Stimulated activated CD8-positive, alpha-beta memory T cell treated with anti-CD3 and anti-CD28 coated beads, Interleukin-4, amount 100 ng/mL, for 4 hours (primary cell): ENCODE data around the gene COPG2.
"Not testable (repeated sequence)": the region's sequence is repeated elsewhere in the genome, so short reads cannot be mapped to it uniquely, and the experiment has no call there.

ENCODE experiments used
- DNase-seq, 2 donors: peaks; one replicate each; pipeline ENCODE4 v3.0.0-alpha.2; 2020; ENCODE audit warnings: low read depth in 2 of 2, low spot score in 1 of 2

COPG2 gene

DNA sequence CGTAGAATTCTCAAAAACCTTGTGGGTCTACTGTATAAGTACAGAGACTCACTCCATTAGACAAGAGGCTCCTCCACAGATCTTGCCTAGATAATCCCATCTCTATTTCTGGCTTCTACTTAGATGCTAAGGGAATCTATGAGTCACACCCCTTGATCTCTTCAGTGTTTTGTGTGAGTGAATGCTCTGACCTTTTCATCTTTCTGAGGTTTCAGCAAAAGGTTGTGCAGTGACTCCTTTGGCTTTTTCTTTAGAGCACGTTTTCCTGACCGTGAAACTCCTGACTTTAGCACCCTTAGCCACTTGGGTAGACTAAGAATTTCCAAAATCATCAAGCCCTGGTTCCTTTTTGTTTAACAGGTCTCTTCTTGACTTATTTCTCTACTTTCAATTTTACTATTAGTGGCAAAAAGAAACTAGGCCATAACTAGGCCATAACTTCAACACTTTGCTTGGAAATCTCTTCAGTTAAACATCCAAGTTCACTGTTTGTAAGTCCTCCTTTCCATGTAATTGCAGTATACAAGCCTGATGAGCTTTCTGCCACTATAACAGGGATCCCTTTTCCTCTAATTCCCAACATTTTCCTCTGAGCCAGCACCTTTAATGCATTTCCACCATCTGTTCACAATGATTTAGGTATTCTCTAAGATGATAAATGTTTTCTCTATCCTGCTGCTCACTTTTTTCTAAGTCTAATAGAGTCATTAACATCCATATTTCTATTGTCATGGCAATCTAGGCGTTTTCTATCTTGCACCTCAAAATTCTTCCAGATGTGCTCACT, 19.4 kb downstream of the COPG2 start:
- no peak for DNase-seq

GRCh38 chr7:130648580-130648979, 20.0 kb downstream of the COPG2 start:
- no peak for DNase-seq

- no peak for DNase-seq
These were observed 26.2 kb downstream of the COPG2 start for GRCh38 chr7:130642383-130642782.

DNA sequence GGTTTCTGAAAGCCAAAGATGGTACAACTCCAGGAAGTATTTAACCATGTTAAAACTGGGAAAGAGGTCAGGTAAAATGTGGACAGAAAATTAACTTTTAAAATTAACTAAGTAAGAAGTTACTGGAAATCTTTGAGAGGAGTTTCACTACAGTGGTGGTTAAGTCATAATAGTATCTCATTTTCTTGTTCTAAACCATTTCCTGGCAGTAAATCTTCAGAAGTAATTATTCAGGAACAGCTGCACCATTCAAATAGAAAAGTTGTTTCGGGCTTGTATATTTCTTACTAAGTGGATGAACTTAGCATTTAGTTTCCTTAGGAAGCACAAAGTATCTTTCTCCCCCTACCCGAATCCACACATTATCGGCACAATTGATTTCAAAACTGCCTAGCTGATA, 27.1 kb downstream of the COPG2 start:
- no peak for DNase-seq

DNA sequence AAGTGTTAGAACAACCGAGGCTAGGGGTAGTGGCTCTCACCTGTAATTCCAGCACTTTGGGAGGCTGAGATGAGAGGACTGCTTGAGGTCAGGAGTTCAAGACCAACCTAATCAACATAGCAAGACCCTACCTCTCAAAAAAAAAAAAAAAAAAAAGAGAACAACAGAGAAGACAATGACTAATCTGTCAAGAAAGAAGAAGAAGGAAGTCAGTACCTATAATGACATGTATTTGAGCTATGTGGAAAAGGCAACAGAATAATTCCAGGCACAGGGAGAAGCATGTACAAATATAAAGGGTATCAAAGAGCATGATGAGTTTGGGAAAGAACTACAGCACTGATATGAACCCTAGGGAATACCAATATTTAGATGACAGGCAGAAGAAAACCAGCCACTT, 27.5 kb downstream of the COPG2 start:
- no peak for DNase-seq

DNA sequence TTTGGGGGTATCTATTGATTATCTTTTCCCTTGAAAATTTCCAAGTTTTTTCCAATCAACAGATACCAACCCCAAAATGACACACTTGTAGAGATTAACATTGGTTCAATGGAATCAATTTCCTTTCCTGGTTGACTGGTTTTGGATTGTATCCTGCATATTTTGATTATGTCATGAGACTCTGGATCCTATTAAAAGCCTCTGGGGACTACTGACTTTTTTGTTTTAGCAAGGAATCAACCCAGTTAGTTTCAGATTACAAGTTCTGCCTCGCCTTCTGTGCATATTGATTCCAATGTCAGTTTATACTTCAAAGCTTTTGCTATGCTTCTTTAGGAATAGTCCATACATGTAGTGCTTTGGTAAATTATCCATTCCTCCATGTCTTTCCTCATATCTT, 29.2 kb downstream of the COPG2 start:
- no peak for DNase-seq

DNA sequence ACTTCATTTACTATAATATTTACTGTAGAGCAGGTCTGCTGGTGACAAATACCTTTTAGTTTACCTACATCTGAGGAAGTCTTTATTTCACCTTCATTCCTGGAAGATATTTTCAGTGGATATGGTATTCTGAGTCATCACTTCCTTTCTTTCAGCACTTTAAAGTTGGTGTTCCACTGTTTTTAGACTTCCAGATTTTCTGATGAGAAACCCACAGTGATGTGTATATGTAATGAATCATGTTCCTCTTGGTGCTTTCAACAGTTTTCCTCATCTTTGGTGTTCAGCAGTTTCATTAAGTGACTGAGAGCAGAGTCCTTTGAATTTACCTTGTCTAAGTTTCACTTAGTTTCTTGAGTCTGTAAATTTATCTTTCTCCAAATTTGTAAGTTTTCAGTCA, 36.4 kb downstream of the COPG2 start:
- DNase-seq: no peak

- no peak for DNase-seq
These were observed 39.6 kb downstream of the COPG2 start for GRCh38 chr7:130628901-130629300.

DNA sequence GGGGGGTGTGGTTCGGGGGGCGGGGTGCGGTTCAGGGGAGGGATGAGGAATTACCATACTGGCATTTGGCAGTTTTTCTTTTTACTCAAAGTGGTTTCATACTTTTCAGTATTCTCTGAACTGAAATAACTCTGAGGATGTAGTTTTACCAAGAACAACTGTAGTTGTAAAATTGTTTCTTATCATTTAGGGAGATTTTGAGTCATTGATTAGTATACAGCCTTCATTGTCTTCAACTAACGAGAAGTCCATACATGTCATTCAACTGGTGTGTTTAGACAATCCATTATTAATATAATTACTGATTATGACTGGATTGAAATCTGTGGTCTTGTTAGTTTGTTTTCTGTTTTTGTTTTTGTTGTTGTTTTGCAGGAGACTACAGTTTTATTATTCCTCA, 40.8 kb downstream of the COPG2 start:
- DNase-seq: no peak

DNA sequence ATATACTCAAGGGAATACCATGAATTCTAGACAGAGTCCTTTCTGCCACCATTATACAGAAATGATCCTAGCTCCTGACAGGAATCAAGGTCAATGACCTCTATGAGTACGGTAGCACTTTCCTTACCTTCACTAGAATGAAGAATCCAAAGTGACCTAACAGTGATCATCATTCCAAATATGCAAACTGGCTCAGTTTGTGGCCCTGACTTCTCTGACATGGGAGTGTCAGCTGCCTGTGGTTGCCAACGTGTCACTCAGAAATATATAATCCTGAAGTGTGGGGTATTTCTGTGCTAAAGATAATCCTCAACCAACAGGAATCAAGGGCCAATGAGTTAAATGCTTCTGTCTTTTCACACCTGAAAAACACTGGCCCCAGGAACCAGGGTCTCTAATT, 45.7 kb downstream of the COPG2 start:
- DNase-seq: no peak

GRCh38 chr7:130615583-130615982, 53.0 kb downstream of the COPG2 start:
- no peak for DNase-seq

- no peak for DNase-seq
These were observed 54.1 kb downstream of the COPG2 start for GRCh38 chr7:130614449-130614848.

GRCh38 chr7:130611218-130611617, 57.3 kb downstream of the COPG2 start:
- DNase-seq: no peak

GRCh38 chr7:130607066-130607465, 61.5 kb downstream of the COPG2 start:
- not testable (repeated sequence) for DNase-seq

- DNase-seq: no peak
These were observed 62.4 kb downstream of the COPG2 start for GRCh38 chr7:130606161-130606560.

DNA sequence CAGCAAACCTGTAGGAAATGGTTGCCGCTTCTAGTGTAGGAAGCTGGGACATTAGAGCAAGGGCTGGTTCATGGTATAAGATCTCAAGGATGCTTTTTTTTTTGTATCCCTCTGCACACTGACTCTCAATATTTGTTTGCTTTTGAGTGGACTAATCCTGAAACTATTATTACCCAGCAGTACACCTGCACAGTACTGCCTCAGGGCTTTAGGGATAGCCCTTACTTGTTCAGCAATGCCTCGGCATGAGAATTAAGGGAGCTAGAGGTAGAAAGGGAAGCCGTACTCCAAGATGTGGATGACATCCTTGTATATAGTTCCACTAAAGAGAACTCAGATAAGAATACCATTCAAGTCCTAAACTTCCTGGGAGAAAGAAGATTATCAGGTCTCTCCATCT, 70.5 kb downstream of the COPG2 start:
- DNase-seq: no peak

DNA sequence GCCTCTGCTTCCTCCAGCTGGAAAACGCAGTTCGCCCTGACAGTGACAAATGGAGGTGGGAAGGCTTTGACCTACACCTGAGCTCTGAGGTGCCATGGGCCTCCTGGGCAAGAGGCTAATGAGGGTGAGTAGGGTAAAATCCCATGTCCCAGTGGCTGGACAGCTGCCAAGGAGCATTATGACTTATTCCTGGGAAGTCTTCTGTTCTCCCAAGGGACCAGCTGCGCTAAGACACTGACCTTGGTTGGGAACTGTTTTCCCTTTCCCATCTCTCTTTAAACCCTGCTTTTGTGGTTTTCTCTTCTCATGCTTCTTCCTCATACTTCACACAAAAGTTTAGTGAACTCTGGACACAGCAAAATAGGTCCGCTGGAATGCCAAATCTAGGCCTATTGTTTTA, 72.6 kb downstream of the COPG2 start:
- no peak for DNase-seq

- DNase-seq: no peak
These were observed 75.5 kb downstream of the COPG2 start for GRCh38 chr7:130593033-130593432.

DNA sequence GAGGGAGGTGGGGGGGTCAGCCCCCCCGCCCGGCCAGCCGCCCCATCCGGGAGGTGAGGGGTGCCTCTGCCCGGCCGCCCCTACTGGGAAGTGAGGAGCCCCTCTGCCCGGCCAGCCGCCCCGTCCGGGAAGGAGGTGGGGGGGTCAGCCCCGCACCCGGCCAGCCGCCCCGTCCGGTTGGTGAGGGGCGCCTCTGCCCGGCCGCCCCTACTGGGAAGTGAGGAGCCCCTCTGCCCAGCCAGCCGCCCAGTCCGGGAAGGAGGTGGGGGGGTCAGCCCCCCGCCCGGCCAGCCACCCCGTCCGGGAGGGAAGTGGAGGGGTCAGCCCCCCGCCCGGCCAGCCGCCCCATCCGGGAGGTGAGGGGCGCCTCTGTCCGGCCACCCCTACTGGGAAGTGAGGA, 77.1 kb downstream of the COPG2 start:
- not testable (repeated sequence) for DNase-seq

GRCh38 chr7:130585932-130586331, 82.6 kb downstream of the COPG2 start:
- not testable (repeated sequence) for DNase-seq

GRCh38 chr7:130575110-130575509, 93.4 kb downstream of the COPG2 start:
- not testable (repeated sequence) for DNase-seq

- not testable (repeated sequence) for DNase-seq
These were observed 98.4 kb downstream of the COPG2 start for GRCh38 chr7:130570144-130570543.

GRCh38 chr7:130566898-130567280, 101.7 kb downstream of the COPG2 start:
- no peak for DNase-seq
